Limb (tissue), 2 donors: Measurements from ENCODE around the gene NUF2.
"Not testable (repeated sequence)": the region's sequence is repeated elsewhere in the genome, so short reads cannot be mapped to it uniquely, and the experiment has no call there.

Experiments used
- DNase-seq, 2 donors: peaks; one replicate each; pipeline ENCODE4 v3.0.0-alpha.2; 2016; ENCODE audit errors: extremely low spot score in 2 of 2

The NUF2 gene

DNA sequence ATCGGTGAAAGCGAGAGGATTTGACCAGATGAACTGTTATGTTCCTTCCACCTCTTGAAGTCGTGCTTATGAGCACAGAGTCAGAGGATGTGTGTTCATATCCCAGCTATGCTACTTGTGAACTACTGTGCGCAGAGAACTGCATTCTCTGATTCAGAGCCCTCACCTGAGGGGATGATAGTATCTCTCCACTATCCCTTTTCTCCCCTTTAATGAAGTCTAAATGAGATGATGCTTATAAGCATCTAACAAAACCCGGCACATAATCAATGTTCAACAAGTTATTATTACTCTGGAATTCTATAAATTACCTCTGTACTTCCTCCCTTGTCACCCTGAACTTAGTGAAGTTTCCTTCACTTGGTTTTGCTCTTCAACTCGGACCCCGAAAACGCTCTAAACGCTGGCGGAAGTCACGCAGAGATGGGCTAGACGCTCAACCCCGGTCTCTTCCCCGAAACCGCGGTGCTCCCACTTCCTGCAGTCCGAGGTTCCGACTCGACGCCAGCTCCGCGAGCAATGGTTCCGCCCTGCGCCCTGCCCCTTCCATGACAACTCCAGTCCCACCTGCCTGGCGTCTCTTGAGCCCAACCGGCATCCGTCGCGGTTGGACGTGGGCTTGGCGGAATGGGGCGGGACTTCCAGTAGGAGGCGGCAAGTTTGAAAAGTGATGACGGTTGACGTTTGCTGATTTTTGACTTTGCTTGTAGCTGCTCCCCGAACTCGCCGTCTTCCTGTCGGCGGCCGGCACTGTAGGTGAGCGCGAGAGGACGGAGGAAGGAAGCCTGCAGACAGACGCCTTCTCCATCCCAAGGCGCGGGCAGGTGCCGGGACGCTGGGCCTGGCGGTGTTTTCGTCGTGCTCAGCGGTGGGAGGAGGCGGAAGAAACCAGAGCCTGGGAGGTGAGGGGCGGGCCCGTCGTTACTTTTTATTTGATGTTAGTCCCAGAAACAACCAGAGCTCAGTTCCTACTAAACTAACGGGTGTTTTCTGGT is at the start of gene NUF2:
TSS of gene NUF2 (plus strand) at position 644 of the 995 bp plus-strand sequence. CDS start 4,098 bp downstream, outside the sequence.
- peak; percentile 98 to 99 for DNase-seq

- DNase-seq: no peak
These were observed 47.9 kb upstream of the NUF2 start for GRCh38 chr1:163273766-163274441.

- no peak for DNase-seq
These were observed 46.5 kb upstream of the NUF2 start for GRCh38 chr1:163275222-163275621.

GRCh38 chr1:163278602-163279001 is 43.2 kb upstream of the NUF2 start:
- DNase-seq: no peak

DNA sequence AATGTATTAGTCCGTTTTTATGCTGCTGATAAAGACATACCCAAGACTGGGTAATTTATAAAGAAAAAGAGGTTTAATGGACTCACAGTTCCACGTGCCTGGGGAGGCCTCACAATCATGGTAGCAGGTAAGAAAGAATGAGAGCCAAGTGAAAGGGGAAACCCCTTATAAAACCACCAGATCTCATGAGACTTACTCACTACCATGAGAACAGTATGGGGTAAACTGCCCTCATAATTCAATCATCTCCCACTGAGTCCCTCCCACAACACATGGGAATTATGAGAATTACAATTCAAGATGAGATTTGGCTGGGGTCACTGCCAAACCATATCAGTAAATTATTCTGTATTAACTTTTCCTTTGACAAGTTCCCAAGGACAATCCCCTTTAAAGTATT is 36.9 kb upstream of the NUF2 start:
- not testable (repeated sequence) for DNase-seq

GRCh38 chr1:163290025-163290640 is 31.6 kb upstream of the NUF2 start:
- no peak for DNase-seq

- no peak for DNase-seq
These were observed 30.3 kb upstream of the NUF2 start for GRCh38 chr1:163291461-163291860.

DNA sequence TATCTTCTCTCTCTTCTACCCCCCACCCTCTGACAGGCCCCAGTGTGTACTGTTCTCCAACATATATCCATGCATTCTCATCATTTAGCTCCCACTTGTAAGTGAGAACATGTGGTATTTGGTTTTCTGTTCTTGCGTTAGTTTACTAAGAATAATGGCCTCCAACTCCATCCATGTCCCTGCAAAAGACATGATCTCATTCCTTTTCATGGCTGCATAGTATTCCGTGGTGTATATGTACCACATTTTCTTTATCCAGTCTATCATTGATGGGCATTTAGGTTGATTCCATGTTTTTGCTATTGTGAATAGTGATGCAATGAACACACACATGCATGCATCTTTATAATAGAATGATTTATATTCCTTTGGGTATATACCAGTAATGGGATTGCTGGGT is 29.6 kb upstream of the NUF2 start:
- not testable (repeated sequence) for DNase-seq

- DNase-seq: not testable (repeated sequence)
These were observed 28.3 kb upstream of the NUF2 start for GRCh38 chr1:163293497-163293896.

- DNase-seq: no peak
These were observed 25.8 kb upstream of the NUF2 start for GRCh38 chr1:163295949-163296348.

DNA sequence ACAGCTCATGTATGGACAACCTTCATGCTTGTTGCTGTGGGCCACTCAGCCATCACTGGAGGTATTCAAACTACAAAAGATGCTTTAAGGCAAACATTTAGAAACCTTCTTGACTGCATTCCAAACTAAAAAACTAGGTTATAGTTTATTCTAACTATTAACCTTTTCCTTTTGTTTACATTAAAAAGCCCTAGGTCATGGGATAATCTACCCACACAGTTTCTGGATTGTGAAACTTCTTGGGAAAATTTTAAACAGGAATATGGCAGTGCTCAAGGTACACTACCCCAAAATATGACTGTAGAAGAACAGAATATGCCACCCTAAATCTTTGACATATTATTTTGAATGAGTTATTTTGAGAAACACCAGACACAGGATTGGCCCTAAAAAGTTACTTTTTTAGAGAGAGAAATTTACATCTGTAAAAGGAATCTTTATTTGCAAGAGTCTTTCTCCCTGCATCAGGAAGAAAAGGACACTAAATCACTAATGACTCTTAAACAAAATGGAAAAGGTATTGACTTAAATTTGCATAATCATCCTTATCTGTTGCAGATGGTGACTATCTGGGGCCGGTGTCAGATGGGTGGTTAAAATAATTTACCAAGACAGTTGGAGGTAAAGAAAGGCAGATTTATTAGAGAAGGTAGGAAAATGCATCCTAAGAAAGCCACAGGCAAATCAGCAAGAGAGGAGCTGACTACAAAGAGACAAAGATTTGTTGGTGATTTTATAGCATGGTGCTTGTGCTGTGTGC is 25.1 kb upstream of the NUF2 start:
- DNase-seq: no peak

- DNase-seq: no peak
These were observed 23.4 kb upstream of the NUF2 start for GRCh38 chr1:163298365-163298764.

GRCh38 chr1:163300568-163300967 is 21.2 kb upstream of the NUF2 start:
- DNase-seq: no peak

- no peak for DNase-seq
These were observed 18.2 kb upstream of the NUF2 start for GRCh38 chr1:163303561-163303960.

- no peak for DNase-seq
These were observed 16.3 kb upstream of the NUF2 start for GRCh38 chr1:163305441-163305840.

DNA sequence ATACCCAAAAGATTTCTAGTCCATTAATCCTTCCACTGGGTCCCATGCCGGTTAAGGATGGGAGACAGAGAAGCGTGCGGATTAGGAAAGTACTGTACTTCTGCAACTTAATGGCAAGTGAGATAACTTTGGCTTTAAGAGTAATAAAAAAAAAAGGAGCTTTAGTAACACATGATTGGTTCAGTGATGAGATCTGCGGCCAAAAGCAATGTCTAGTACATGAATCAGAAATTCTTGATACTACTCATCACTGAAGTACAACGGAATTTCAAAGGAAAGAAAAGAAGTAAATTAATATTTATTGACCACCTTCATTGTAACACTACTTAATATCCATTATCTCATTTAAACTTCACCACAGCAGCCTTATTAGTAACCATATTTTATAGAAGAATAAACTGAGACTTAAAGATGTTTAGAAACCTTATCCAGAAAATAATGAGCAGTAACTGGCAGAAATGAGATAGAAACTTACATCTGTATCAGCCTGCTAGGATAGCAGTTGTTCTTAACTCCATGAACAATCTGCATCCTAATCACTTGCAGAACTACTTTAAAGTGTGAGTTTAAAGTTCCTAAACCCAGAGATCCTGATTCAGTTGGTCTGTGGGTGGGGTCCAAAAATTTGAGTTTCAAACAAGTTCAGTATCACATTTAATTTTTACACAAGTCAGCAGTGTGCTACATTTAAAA is 14.1 kb upstream of the NUF2 start:
- DNase-seq: no peak

DNA sequence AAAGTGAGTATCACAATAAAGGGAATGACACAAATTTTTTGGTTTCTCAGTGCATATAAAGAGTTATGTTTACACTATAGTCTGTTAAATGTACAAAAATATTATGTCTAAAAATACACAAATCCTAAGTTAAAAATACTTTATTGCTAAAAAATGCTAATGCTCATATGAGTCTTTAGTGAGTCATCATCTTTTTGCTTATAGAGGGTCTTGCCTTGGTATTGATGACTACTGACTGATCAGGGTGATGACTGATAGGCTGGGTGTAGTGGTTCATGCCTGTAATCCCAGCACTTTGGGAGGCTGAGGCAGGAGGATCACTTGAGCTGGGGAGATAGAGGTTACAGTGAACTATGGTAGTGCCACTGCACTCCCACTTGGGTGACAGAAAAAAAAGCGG is 12.9 kb upstream of the NUF2 start:
- DNase-seq: no peak

- peak; percentile 38 to 42 for DNase-seq
These were observed 5.9 kb upstream of the NUF2 start for GRCh38 chr1:163315773-163316374.

DNA sequence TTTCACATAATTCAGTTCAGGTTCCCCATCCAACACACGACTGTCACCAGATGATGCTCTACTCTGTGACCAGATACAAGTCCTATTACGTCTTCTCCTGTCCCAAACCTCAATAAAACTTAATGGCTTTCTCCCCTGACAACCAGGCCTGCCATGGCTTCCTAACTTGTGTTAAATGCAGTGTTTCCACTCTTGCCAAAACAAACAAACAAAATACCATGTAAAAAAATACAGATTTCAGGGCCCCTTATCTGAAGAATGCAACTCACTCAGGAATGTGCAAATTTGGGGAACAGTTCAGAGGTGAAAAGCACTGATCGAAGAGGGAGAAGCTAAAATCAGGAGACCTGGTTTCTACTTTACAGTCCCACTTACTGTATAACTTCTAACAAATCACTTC is 863 bp upstream of the NUF2 start:
- DNase-seq: no peak

GRCh38 chr1:163323339-163323738 is 1.6 kb downstream of the NUF2 start:
- DNase-seq: not testable (repeated sequence)
